Measurements from ENCODE around the gene PRAC2. TPM values are rescaled to one million over a fixed set of nuclear protein-coding genes. Genes with fewer than 3 reads are reported as not detected.
A peak's percentile ranks its signal among the peaks of the same experiment; 100 is the strongest.

Gene PRAC2
- total and polyA plus RNA-seq, 2 of the 8 experiments (the other 6 are each of a cell fraction or from before 2014, with no cell fraction given), result not detected

GRCh38 chr17:48752399-48753288, 29.7 kb downstream of the PRAC2 start:
- H3K79me1 ChIP-seq (ENCODE audit: low read depth, low read length), result no peaks in the 10 kb centered on the region
- FAIRE-seq, result no peak
- no peak overlapping the region for H3K27ac ChIP-seq (ENCODE audit: low read depth, low read length)
- H4K8ac ChIP-seq (ENCODE audit: extremely low read depth, insufficient read depth, low read length), result no peak overlapping the region; the same call in 1 of the 2 replicates
- H2BK15ac ChIP-seq (ENCODE audit: low read length), result no peak overlapping the region
- ChIA-PET CTCF (ENCODE audit: partially characterized antibody) (interaction anchor here (0.9 to 18.8 kb wide), 8 partner anchors 9 to 126 kb away, joined by 3 to 186 read pairs (median 5); partner anchors contain the start of gene PRAC2), POLR2A (ENCODE audit: partially characterized antibody) (interaction anchor here (1.5 kb wide), 1 partner anchor 29 kb away, joined by 6 read pairs; the partner anchor contains the start of gene PRAC2)
- no peak overlapping the region for H2AK5ac ChIP-seq (ENCODE audit: low read depth, low read length)
- H3K18ac ChIP-seq (ENCODE audit: extremely low read depth, low read length), result 0 out of 2 replicates have a peak overlapping the region, but pooled peaks have one; percentile 66
- H3K36me3 ChIP-seq (ENCODE audit: control insufficient read depth in 2 of 4, insufficient read depth in 4 of 4, low read length in 3 of 4), result no peaks in the 10 kb centered on the region; a peak in 1 of 8 replicates
- DNase-seq (ENCODE audit: low read depth in 1 of 2, low spot score in 2 of 2), result no peak
- peaks cover 2% of the 10 kb centered on the region; the same call in 1 of the 2 replicates for H3K23me2 ChIP-seq (ENCODE audit: low read depth, low read length)
- H3K9ac ChIP-seq (replicated peaks in 1 of 4; ENCODE audit: extremely low read depth in 1 of 4, low read depth in 3 of 4, low read length in 3 of 4), result no peak overlapping the region
- H3K4ac ChIP-seq (replicated peaks; ENCODE audit: insufficient read length, low read depth, low read length), result no peak overlapping the region
- no peak overlapping the region for H3K4me3 ChIP-seq (ENCODE audit: extremely low read depth in 1 of 4, insufficient read depth in 2 of 4, low read depth in 3 of 4, low read length in 4 of 4)
- no peaks in the 10 kb centered on the region for H3K79me2 ChIP-seq (ENCODE audit: control insufficient read depth in 1 of 2, insufficient read depth in 2 of 2, low read length in 2 of 2)
- no peak overlapping the region for H3K56ac ChIP-seq (replicated peaks; ENCODE audit: insufficient read length, low read depth, low read length)
- peaks cover under 1 to 9% (median 3%) of the 10 kb centered on the region in 4 experiments; a peak in 6 of 7 replicates for H3K4me1 ChIP-seq (replicated peaks in 1 of 4; ENCODE audit: control insufficient read depth in 3 of 4, insufficient read depth in 4 of 4, low read length in 3 of 4)
- no peak overlapping the region for H2BK12ac ChIP-seq (ENCODE audit: low read depth, low read length)
- H3K9me3 ChIP-seq (ENCODE audit: insufficient read depth in 2 of 2, low read depth in 1 of 2, low read length in 1 of 2), result no peaks in the 10 kb centered on the region
- H2BK120ac ChIP-seq (replicated peaks; ENCODE audit: low read depth, low read length), result no peak overlapping the region
- H4K91ac ChIP-seq (replicated peaks; ENCODE audit: insufficient read length, low read length), result no peak overlapping the region
- H3K14ac ChIP-seq (ENCODE audit: insufficient read length), result no peak overlapping the region
- no peak overlapping the region for H2BK20ac ChIP-seq (ENCODE audit: low read length)
- no peak overlapping the region for H3K4me2 ChIP-seq (ENCODE audit: insufficient read depth in 1 of 2, low read depth in 2 of 2, low read length in 2 of 2)
- TF ChIP-seq RAD21 (IDR thresholded peaks at IDR 0.05 in 1 of 2, conservative IDR thresholded peaks at IDR 0.05 in 1 of 2; ENCODE audit: low read depth in 2 of 2, low read length in 2 of 2) (no peak), JUND (IDR thresholded peaks at IDR 0.05; ENCODE audit: low read length) (no peak), SUZ12 (IDR thresholded peaks at IDR 0.05; ENCODE audit: low read length) (peak; percentile 84), RNF2 (IDR thresholded peaks at IDR 0.05; ENCODE audit: borderline replicate concordance, low read depth, low read length, missing control alignments, poor library complexity, severe bottlenecking) (no peak), TEAD4 (IDR thresholded peaks at IDR 0.05; ENCODE audit: low read depth, low read length) (no peak), CTBP2 (IDR thresholded peaks at IDR 0.05; ENCODE audit: borderline replicate concordance, insufficient read depth, insufficient read length, low read length) (peak; percentile 22), TCF12 (IDR thresholded peaks at IDR 0.05; ENCODE audit: low read depth, low read length) (no peak), EZH2 (IDR thresholded peaks at IDR 0.05; ENCODE audit: low read depth, low read length, severe bottlenecking) (peak; percentile 89), ATF3 (IDR thresholded peaks at IDR 0.05; ENCODE audit: insufficient read depth, low read depth, low read length) (no peak)
- H3K23ac ChIP-seq (ENCODE audit: insufficient read length), result no peak overlapping the region
- H4K5ac ChIP-seq (ENCODE audit: insufficient read length, low read depth, low read length), result no peak overlapping the region
- peaks cover 24 to 39% of the 10 kb centered on the region in 2 experiments for H4K20me1 ChIP-seq (replicated peaks in 1 of 2; ENCODE audit: control insufficient read depth in 1 of 2, insufficient read depth in 2 of 2, low read length in 2 of 2)
- H2BK5ac ChIP-seq (ENCODE audit: low read depth, low read length), result no peak overlapping the region
- H2AFZ ChIP-seq (ENCODE audit: low read length), result no peak overlapping the region
- peaks cover 93 to 100% (median 97%) of the 10 kb centered on the region in 4 experiments for H3K27me3 ChIP-seq (replicated peaks in 1 of 4; ENCODE audit: control insufficient read depth in 3 of 4, extremely low read depth in 1 of 4, insufficient read depth in 3 of 4, low read length in 3 of 4)
- 10% methylated on average over 35 of the region's 43 CpGs; no CpG with 5 or more reads in 1 of the 2 experiments for WGBS, 2 experiments (ENCODE audit: extremely low coverage in 1 of 2, insufficient coverage in 1 of 2, insufficient read length in 1 of 2, insufficient replicate concordance in 2 of 2, low coverage in 1 of 2, low lambda C conversion rate in 2 of 2, missing lambda C conversion rate in 1 of 2)

Measured in H1 (cell line).